ENCODE measurements around the gene BANF2. TPM values are rescaled to one million over a fixed set of nuclear protein-coding genes. Genes with fewer than 3 reads are reported as not detected.
"Not testable (repeated sequence)": the region's sequence is repeated elsewhere in the genome, so short reads cannot be mapped to it uniquely, and the experiment has no call there.

The BANF2 gene
- total RNA-seq, 3 donors from 2014 or later, result not detected

- TF ChIP-seq CTCF (IDR thresholded peaks at IDR 0.05) (no peak), POLR2AphosphoS5 (IDR thresholded peaks at IDR 0.05) (no peak), POLR2A (IDR thresholded peaks at IDR 0.05) (no peak)
- H3K4me3 ChIP-seq, result no peak overlapping the region
- DNase-seq (ENCODE audit: low spot score in 2 of 2), result no peak
- H3K9me3 ChIP-seq, result no peaks in the 10 kb centered on the region
- H3K27ac ChIP-seq, result no peak overlapping the region
- no peaks in the 10 kb centered on the region for H3K4me1 ChIP-seq
- no peaks in the 10 kb centered on the region for H3K36me3 ChIP-seq
- intact Hi-C loops (cut with DNase I; ENCODE audit: low total_unique reads), result no loop called here
- no peaks in the 10 kb centered on the region for H3K27me3 ChIP-seq
Measured at GRCh38 chr20:17766226-17766625, 66.5 kb downstream of the BANF2 start.

GRCh38 chr20:17767624-17768023 lies 67.9 kb downstream of the BANF2 start:
- no peaks in the 10 kb centered on the region for H3K36me3 ChIP-seq
- no peaks in the 10 kb centered on the region for H3K4me1 ChIP-seq
- no peaks in the 10 kb centered on the region for H3K27me3 ChIP-seq
- no peak overlapping the region for H3K27ac ChIP-seq
- H3K9me3 ChIP-seq, result no peaks in the 10 kb centered on the region
- intact Hi-C loops (cut with DNase I; ENCODE audit: low total_unique reads), result no loop called here
- H3K4me3 ChIP-seq, result no peak overlapping the region
- DNase-seq (ENCODE audit: low spot score in 2 of 2), result no peak
- TF ChIP-seq POLR2A (IDR thresholded peaks at IDR 0.05) (no peak), POLR2AphosphoS5 (IDR thresholded peaks at IDR 0.05) (no peak), CTCF (IDR thresholded peaks at IDR 0.05) (no peak)

GRCh38 chr20:17768271-17768670 lies 68.5 kb downstream of the BANF2 start:
- no peak overlapping the region for H3K27ac ChIP-seq
- H3K36me3 ChIP-seq, result no peaks in the 10 kb centered on the region
- TF ChIP-seq POLR2AphosphoS5 (IDR thresholded peaks at IDR 0.05), result no peak
- no peak for TF ChIP-seq CTCF (IDR thresholded peaks at IDR 0.05)
- no peaks in the 10 kb centered on the region for H3K27me3 ChIP-seq
- no peak for DNase-seq (ENCODE audit: low spot score in 2 of 2)
- H3K4me3 ChIP-seq, result no peak overlapping the region
- H3K4me1 ChIP-seq, result no peaks in the 10 kb centered on the region
- no peaks in the 10 kb centered on the region for H3K9me3 ChIP-seq
- intact Hi-C loops (cut with DNase I; ENCODE audit: low total_unique reads), result no loop called here

- H3K4me3 ChIP-seq; H3K4me1 ChIP-seq; intact Hi-C loops (cut with DNase I; ENCODE audit: low total_unique reads); H3K27me3 ChIP-seq; H3K27ac ChIP-seq; DNase-seq (ENCODE audit: low spot score in 2 of 2); H3K9me3 ChIP-seq; H3K36me3 ChIP-seq: not testable (repeated sequence)
Measured at GRCh38 chr20:17769716-17770115, 70.0 kb downstream of the BANF2 start.

GRCh38 chr20:17771206-17772004 lies 71.6 kb downstream of the BANF2 start:
- no peaks in the 10 kb centered on the region for H3K36me3 ChIP-seq
- no peaks in the 10 kb centered on the region for H3K9me3 ChIP-seq
- intact Hi-C loops (cut with DNase I; ENCODE audit: low total_unique reads), result no loop called here
- no peaks in the 10 kb centered on the region for H3K27me3 ChIP-seq
- H3K4me3 ChIP-seq, result no peak overlapping the region
- TF ChIP-seq POLR2A (IDR thresholded peaks at IDR 0.05), result no peak
- no peak for TF ChIP-seq POLR2AphosphoS5 (IDR thresholded peaks at IDR 0.05)
- TF ChIP-seq CTCF (IDR thresholded peaks at IDR 0.05), result no peak
- no peak overlapping the region for H3K27ac ChIP-seq
- DNase-seq (ENCODE audit: low spot score in 2 of 2), result no peak
- no peaks in the 10 kb centered on the region for H3K4me1 ChIP-seq

GRCh38 chr20:17772005-17772343 lies 72.2 kb downstream of the BANF2 start:
- Histone ChIP-seq H3K4me3 (no peak overlapping the region), H3K9me3 (no peaks in the 10 kb centered on the region), H3K36me3 (no peaks in the 10 kb centered on the region), H3K27me3 (no peaks in the 10 kb centered on the region), H3K27ac (no peak overlapping the region), H3K4me1 (no peaks in the 10 kb centered on the region)
- intact Hi-C loops (cut with DNase I; ENCODE audit: low total_unique reads), result no loop called here
- DNase-seq (ENCODE audit: low spot score in 2 of 2), result no peak
- no peak for TF ChIP-seq POLR2A (IDR thresholded peaks at IDR 0.05)
- TF ChIP-seq CTCF (IDR thresholded peaks at IDR 0.05), result no peak
- no peak for TF ChIP-seq POLR2AphosphoS5 (IDR thresholded peaks at IDR 0.05)
